GM18526 (cell line): ENCODE data around the gene NSA2.
A peak's percentile ranks its signal among the peaks of the same experiment; 100 is the strongest.

Experiments
- POLR2A ChIP-seq: IDR thresholded peaks from 3 replicates; pipeline ENCODE4 v1.6.1; 2011; ENCODE audit not compliant: insufficient read length; ENCODE audit errors: extremely low read depth

The NSA2 gene

GRCh38 chr5:74766849-74767578, at the start of gene NSA2, which contains the start of gene GFM2:
TSS of gene NSA2 (plus strand) at chr5:74767249. CDS start at chr5:74767361, 112 bp downstream.
TSS of gene GFM2 (minus strand) at chr5:74767117. CDS start at chr5:74763742, 3,375 bp downstream.
- peak; percentile 81 for TF ChIP-seq POLR2A

GRCh38 chr5:74717596-74717995, 49.5 kb upstream of the NSA2 start:
- TF ChIP-seq POLR2A: no peak

GRCh38 chr5:74722271-74722670, 44.8 kb upstream of the NSA2 start:
- no peak for TF ChIP-seq POLR2A

- no peak for TF ChIP-seq POLR2A
These were observed 41.7 kb upstream of the NSA2 start for GRCh38 chr5:74725331-74725730.

- TF ChIP-seq POLR2A: no peak
These were observed 30.3 kb upstream of the NSA2 start for GRCh38 chr5:74736759-74737158.

- TF ChIP-seq POLR2A: no peak
These were observed 28.6 kb upstream of the NSA2 start for GRCh38 chr5:74738406-74738805.

- no peak for TF ChIP-seq POLR2A
These were observed 5.8 kb upstream of the NSA2 start for GRCh38 chr5:74761241-74761640.

GRCh38 chr5:74762599-74762998, 4.5 kb upstream of the NSA2 start:
- TF ChIP-seq POLR2A: no peak

GRCh38 chr5:74763504-74763903, 3.5 kb upstream of the NSA2 start:
- no peak for TF ChIP-seq POLR2A

- no peak for TF ChIP-seq POLR2A
These were observed 1.8 kb upstream of the NSA2 start for GRCh38 chr5:74765201-74765600.

GRCh38 chr5:74765929-74766328, 1.1 kb upstream of the NSA2 start:
- TF ChIP-seq POLR2A: no peak

GRCh38 chr5:74766418-74766848, 616 bp upstream of the NSA2 start:
- TF ChIP-seq POLR2A: no peak

- TF ChIP-seq POLR2A: no peak
These were observed 497 bp downstream of the NSA2 start for GRCh38 chr5:74767579-74767913.

- no peak for TF ChIP-seq POLR2A
These were observed 5.3 kb downstream of the NSA2 start for GRCh38 chr5:74772359-74772758.

GRCh38 chr5:74778609-74779008, 11.6 kb downstream of the NSA2 start:
- no peak for TF ChIP-seq POLR2A

- no peak for TF ChIP-seq POLR2A
These were observed 19.8 kb downstream of the NSA2 start for GRCh38 chr5:74786851-74787250.

GRCh38 chr5:74787424-74787823, 20.4 kb downstream of the NSA2 start:
- no peak for TF ChIP-seq POLR2A

- TF ChIP-seq POLR2A: no peak
These were observed 32.2 kb downstream of the NSA2 start for GRCh38 chr5:74798977-74799911.
